ENCODE measurements around the gene TNS1. TPM values are rescaled to one million over a fixed set of nuclear protein-coding genes. Genes with fewer than 3 reads are reported as not detected.

Gene TNS1
- total and polyA plus RNA-seq, 2 donors (not counting 1 experiment from before 2014, with no cell fraction given): 0.10 to 0.86 TPM

DNA sequence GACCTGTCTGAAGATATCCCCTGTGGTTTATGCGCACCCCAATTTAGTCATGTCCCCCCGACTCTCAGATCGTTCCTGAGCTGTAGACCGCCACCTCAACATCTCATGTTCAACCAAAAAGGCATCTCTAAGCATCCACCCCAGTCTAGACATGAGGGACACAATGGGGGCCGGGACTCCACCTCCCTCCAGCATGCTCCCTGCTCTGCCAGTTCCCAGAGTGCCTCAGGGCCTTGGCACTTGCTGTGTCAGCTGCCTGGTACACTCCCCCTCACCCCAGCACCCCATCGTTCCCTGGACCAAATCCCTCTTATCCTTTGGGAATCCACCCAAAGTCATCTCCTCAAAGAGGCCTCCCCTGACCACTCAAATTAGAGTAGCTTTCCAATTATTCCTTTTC, 22.2 kb downstream of the TNS1 start:
- no peaks in the 10 kb centered on the region for H3K9me3 Mint-ChIP-seq (ENCODE audit: insufficient read depth)
- ChIA-PET CTCF (no interaction called here), POLR2A (no interaction called here)
- Histone ChIP-seq H3K36me3 (replicated peaks in 1 of 2; ENCODE audit: control extremely low read depth in 1 of 2, control insufficient read depth in 1 of 2, extremely low read depth in 1 of 2, insufficient read depth in 2 of 2, low read length in 1 of 2) (no peaks in the 10 kb centered on the region), H3K4me2 (replicated peaks; ENCODE audit: low read depth, low read length, poor library complexity, severe bottlenecking) (no peak overlapping the region), H3K79me2 (ENCODE audit: control insufficient read depth, insufficient read depth, low read length) (no peaks in the 10 kb centered on the region), H3K9ac (ENCODE audit: low read length) (no peak overlapping the region), H2AFZ (ENCODE audit: insufficient read depth, low read depth, low read length, poor library complexity, severe bottlenecking) (no peak overlapping the region), H3K9me3 (ENCODE audit: control extremely low read depth in 1 of 3, control insufficient read depth in 2 of 3, insufficient read depth in 1 of 3, low read length in 2 of 3) (peaks cover 0 to 9% (median 0%) of the 10 kb centered on the region in 3 donors), H3K27ac (ENCODE audit: low read length in 2 of 2) (no peak overlapping the region), H4K20me1 (ENCODE audit: control insufficient read depth, insufficient read depth, low read length, poor library complexity, severe bottlenecking) (no peaks in the 10 kb centered on the region), H3K4me3 (ENCODE audit: control extremely low read depth in 1 of 5, extremely low read depth in 1 of 5, insufficient read depth in 1 of 5, low read depth in 2 of 5, low read length in 4 of 5) (no peak overlapping the region), H3K4me1 (ENCODE audit: control insufficient read depth in 2 of 2, insufficient read depth in 2 of 2, low read length in 2 of 2) (no peaks in the 10 kb centered on the region), H3K27me3 (replicated peaks in 1 of 4; ENCODE audit: control extremely low read depth in 1 of 4, control insufficient read depth in 3 of 4, insufficient read depth in 4 of 4, low read length in 3 of 4) (no peaks in the 10 kb centered on the region)
- ATAC-seq (ENCODE audit: low read depth) (no peak), DNase-seq (no peak)
- no peak overlapping the region for H3K27ac Mint-ChIP-seq
- WGBS (ENCODE audit: insufficient coverage): 89% methylated on average over 6 of the region's 6 CpGs
- intact Hi-C loops (cut with micrococcal nuclease): no loop called here
- TF ChIP-seq, protein P1, sequence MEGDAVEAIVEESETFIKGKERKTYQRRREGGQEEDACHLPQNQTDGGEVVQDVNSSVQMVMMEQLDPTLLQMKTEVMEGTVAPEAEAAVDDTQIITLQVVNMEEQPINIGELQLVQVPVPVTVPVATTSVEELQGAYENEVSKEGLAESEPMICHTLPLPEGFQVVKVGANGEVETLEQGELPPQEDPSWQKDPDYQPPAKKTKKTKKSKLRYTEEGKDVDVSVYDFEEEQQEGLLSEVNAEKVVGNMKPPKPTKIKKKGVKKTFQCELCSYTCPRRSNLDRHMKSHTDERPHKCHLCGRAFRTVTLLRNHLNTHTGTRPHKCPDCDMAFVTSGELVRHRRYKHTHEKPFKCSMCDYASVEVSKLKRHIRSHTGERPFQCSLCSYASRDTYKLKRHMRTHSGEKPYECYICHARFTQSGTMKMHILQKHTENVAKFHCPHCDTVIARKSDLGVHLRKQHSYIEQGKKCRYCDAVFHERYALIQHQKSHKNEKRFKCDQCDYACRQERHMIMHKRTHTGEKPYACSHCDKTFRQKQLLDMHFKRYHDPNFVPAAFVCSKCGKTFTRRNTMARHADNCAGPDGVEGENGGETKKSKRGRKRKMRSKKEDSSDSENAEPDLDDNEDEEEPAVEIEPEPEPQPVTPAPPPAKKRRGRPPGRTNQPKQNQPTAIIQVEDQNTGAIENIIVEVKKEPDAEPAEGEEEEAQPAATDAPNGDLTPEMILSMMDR (IDR thresholded peaks at IDR 0.05): no peak
- TF ChIP-seq EZH2 (IDR thresholded peaks at IDR 0.05; ENCODE audit: borderline replicate concordance, insufficient read depth, low read depth, low read length, poor library complexity, severe bottlenecking): no peak
- no peaks in the 10 kb centered on the region for H3K4me1 Mint-ChIP-seq
- H3K4me3 Mint-ChIP-seq: no peak overlapping the region
- peaks cover 6% of the 10 kb centered on the region for H3K27me3 Mint-ChIP-seq

DNA sequence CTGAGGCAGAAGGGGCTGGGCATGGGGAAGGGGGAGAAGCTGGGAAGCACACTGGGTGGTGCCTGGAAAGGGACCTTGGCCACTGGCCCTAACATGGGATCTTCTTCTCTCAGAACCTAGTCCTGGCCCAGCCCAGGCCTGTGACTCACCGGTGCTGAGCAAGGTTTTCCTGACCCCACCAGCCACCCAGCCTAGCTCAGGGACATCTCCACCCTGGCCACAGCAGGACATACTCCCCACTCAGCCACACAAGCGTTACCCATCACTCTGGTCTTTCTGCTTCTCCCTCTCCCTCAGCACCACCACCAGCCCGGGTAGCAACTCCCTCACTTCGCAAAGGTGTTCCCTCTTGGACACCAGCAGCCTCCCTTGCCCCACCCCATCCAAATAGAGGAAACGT, 22.8 kb downstream of the TNS1 start:
- POLR2A ChIA-PET: no interaction called here
- 88% methylated on average over 2 of the region's 5 CpGs for WGBS (ENCODE audit: insufficient coverage)

More for the DNA sequence above, 22.8 kb downstream of the TNS1 start:
- Histone ChIP-seq H3K9me3 (ENCODE audit: control extremely low read depth in 1 of 3, control insufficient read depth in 2 of 3, insufficient read depth in 1 of 3, low read length in 2 of 3) (peaks cover 0 to 9% (median 0%) of the 10 kb centered on the region in 3 donors), H2AFZ (ENCODE audit: insufficient read depth, low read depth, low read length, poor library complexity, severe bottlenecking) (no peak overlapping the region), H3K79me2 (ENCODE audit: control insufficient read depth, insufficient read depth, low read length) (no peaks in the 10 kb centered on the region), H3K4me2 (replicated peaks; ENCODE audit: low read depth, low read length, poor library complexity, severe bottlenecking) (no peak overlapping the region), H4K20me1 (ENCODE audit: control insufficient read depth, insufficient read depth, low read length, poor library complexity, severe bottlenecking) (no peaks in the 10 kb centered on the region), H3K27ac (ENCODE audit: low read length in 2 of 2) (no peak overlapping the region), H3K4me1 (ENCODE audit: control insufficient read depth in 2 of 2, insufficient read depth in 2 of 2, low read length in 2 of 2) (no peaks in the 10 kb centered on the region), H3K9ac (ENCODE audit: low read length) (no peak overlapping the region), H3K4me3 (ENCODE audit: control extremely low read depth in 1 of 5, extremely low read depth in 1 of 5, insufficient read depth in 1 of 5, low read depth in 2 of 5, low read length in 4 of 5) (no peak overlapping the region), H3K27me3 (replicated peaks in 1 of 4; ENCODE audit: control extremely low read depth in 1 of 4, control insufficient read depth in 3 of 4, insufficient read depth in 4 of 4, low read length in 3 of 4) (no peaks in the 10 kb centered on the region), H3K36me3 (replicated peaks in 1 of 2; ENCODE audit: control extremely low read depth in 1 of 2, control insufficient read depth in 1 of 2, extremely low read depth in 1 of 2, insufficient read depth in 2 of 2, low read length in 1 of 2) (no peaks in the 10 kb centered on the region)
- no peak for DNase-seq
- no peak for TF ChIP-seq EZH2 (IDR thresholded peaks at IDR 0.05; ENCODE audit: borderline replicate concordance, insufficient read depth, low read depth, low read length, poor library complexity, severe bottlenecking)
- TF ChIP-seq, protein P1 (IDR thresholded peaks at IDR 0.05): no peak
- H3K27ac Mint-ChIP-seq: no peak overlapping the region
- H3K27me3 Mint-ChIP-seq: peaks cover 6% of the 10 kb centered on the region
- intact Hi-C loops (cut with micrococcal nuclease): no loop called here
- no peak for ATAC-seq (ENCODE audit: low read depth)
- no peak overlapping the region for H3K4me3 Mint-ChIP-seq
- H3K9me3 Mint-ChIP-seq (ENCODE audit: insufficient read depth): no peaks in the 10 kb centered on the region
- no peaks in the 10 kb centered on the region for H3K4me1 Mint-ChIP-seq
- CTCF ChIA-PET: no interaction called here

Measured in B cell (primary cell).